Panc1 (cell line): ENCODE results near the gene PPM1G. TPM values are rescaled to one million over a fixed set of nuclear protein-coding genes. Genes with fewer than 3 reads are reported as not detected.
"Not testable (repeated sequence)": the region's sequence is repeated elsewhere in the genome, so short reads cannot be mapped to it uniquely, and the experiment has no call there.

ENCODE experiments used
- ATAC-seq: fragments of 200-7000 bp; cut with Tn5 transposase; 2 replicates; pipeline ENCODE4 v1.9.1; 2020; ENCODE audit warnings: mild to moderate bottlenecking, moderate library complexity
- BruUV-seq: library from RNA; stranded (reverse); fragments of 400-500 nt; replicated peaks from 2 replicates; lab custom pipeline; 2021; lab: Mats Ljungman, UMichigan
- CTCF ChIA-PET: fragments of 300-600 bp; sonication (Branson Sonifier 250); formaldehyde crosslinking; loops from one replicate; lab custom pipeline; 2022; ENCODE audit warnings: antibody characterized with exemption; lab: Charles Lee
- POLR2A ChIA-PET: fragments of 300-600 bp; sonication (Branson Sonifier 250); formaldehyde crosslinking; loops from one replicate; lab custom pipeline; 2022; ENCODE audit warnings: antibody characterized with exemption; lab: Charles Lee
- DNase-seq: peaks from one replicate; pipeline ENCODE4 v3.0.0-alpha.2; 2010; ENCODE audit warnings: low read depth, low spot score
- H3K27ac ChIP-seq: 2 replicates; pipeline ENCODE4 v1.5.1; 2011; ENCODE audit warnings: mild to moderate bottlenecking, low read length, inconsistent platforms
- H3K27me3 ChIP-seq: fragments of 200-500 bp; sonication (Bioruptor generic); 2 replicates; pipeline ENCODE4 v1.6.0; 2014; ENCODE audit warnings: low read length, inconsistent platforms; ENCODE audit not compliant: control insufficient read depth, insufficient read depth
- H3K36me3 ChIP-seq: fragments of 200-500 bp; sonication (Bioruptor generic); 2 replicates; pipeline ENCODE4 v1.5.1; 2014; ENCODE audit warnings: inconsistent platforms, mild to moderate bottlenecking, low read length, moderate library complexity; ENCODE audit not compliant: control insufficient read depth, insufficient read depth
- H3K4me1 ChIP-seq: 2 replicates; pipeline ENCODE4 v1.5.1; 2011; ENCODE audit warnings: inconsistent platforms, mild to moderate bottlenecking, low read length, moderate library complexity; ENCODE audit not compliant: control insufficient read depth, insufficient read depth
- H3K4me3 ChIP-seq, 2 experiments: 2 replicates each; pipeline ENCODE4 v1.5.1; 2011 to 2012; ENCODE audit warnings: low read depth in 2 of 2, low read length in 2 of 2, mild to moderate bottlenecking in 2 of 2, inconsistent platforms in 1 of 2, moderate library complexity in 1 of 2
- H3K9me3 ChIP-seq: fragments of 200-500 bp; sonication (Bioruptor generic); 2 replicates; pipeline ENCODE4 v1.5.1; 2014; ENCODE audit warnings: low read depth, mild to moderate bottlenecking, inconsistent platforms, low read length, moderate library complexity; ENCODE audit not compliant: control insufficient read depth, insufficient read depth
- POLR2AphosphoS5 ChIP-seq: IDR thresholded peaks from 2 replicates; pipeline ENCODE4 v1.6.1; 2012; ENCODE audit warnings: mild to moderate bottlenecking, low read depth, low read length, moderate library complexity
- REST ChIP-seq, 2 experiments: IDR thresholded peaks; 2 replicates each; pipeline ENCODE4 v1.6.1; 2011 to 2012; ENCODE audit warnings: low read depth in 2 of 2, control low read depth in 1 of 2, low read length in 1 of 2, mild to moderate bottlenecking in 1 of 2, moderate library complexity in 1 of 2; ENCODE audit not compliant: insufficient read depth in 1 of 2
- SIN3A ChIP-seq: IDR thresholded peaks from 2 replicates; pipeline ENCODE4 v1.6.1; 2012; ENCODE audit warnings: low read depth, mild to moderate bottlenecking, low read length, moderate library complexity, borderline replicate concordance; ENCODE audit not compliant: insufficient read depth
- TCF7L2 ChIP-seq: IDR thresholded peaks from 2 replicates; pipeline ENCODE4 v1.6.1; 2011; ENCODE audit warnings: mild to moderate bottlenecking, low read depth, low read length, inconsistent platforms
- in situ Hi-C: cut with HindIII; loops from 2 replicates; pipeline ENCODE4 v1.10.0; 2016; ENCODE audit warnings: low sequenced_read_pairs, low pct_unique_long_range_greater_than_20kb
- intact Hi-C: fragments of 100-400 bp; cut with micrococcal nuclease; formaldehyde crosslinking; loops from one replicate; pipeline ENCODE4 v1.10.0; 2022; ENCODE audit not compliant: unreplicated experiment
- total RNA-seq: library from RNA; stranded (reverse); gene quantifications from one replicate; pipeline ENCODE4 v1.2.1, GENCODE V29; 2021; ENCODE audit not compliant: unreplicated experiment
- TF ChIP-seq, protein P1 (sequence below): fragments of 450-650 bp; IDR thresholded peaks from 2 replicates; pipeline ENCODE4 v1.5.1; 2017; ENCODE audit warnings: mild to moderate bottlenecking

PPM1G gene
- total RNA-seq, 1 experiment from 2014 or later: 115 TPM

GRCh38 chr2:27427863-27428212 is 18.4 kb upstream of the PPM1G start:
- TF ChIP-seq POLR2AphosphoS5 (no peak), SIN3A (no peak), REST (IDR thresholded peaks at IDR 0.05; ENCODE audit: insufficient read depth in 1 of 2, low read depth in 2 of 2, low read length in 1 of 2) (no peak), TCF7L2 (no peak)
- TF ChIP-seq, protein P1, sequence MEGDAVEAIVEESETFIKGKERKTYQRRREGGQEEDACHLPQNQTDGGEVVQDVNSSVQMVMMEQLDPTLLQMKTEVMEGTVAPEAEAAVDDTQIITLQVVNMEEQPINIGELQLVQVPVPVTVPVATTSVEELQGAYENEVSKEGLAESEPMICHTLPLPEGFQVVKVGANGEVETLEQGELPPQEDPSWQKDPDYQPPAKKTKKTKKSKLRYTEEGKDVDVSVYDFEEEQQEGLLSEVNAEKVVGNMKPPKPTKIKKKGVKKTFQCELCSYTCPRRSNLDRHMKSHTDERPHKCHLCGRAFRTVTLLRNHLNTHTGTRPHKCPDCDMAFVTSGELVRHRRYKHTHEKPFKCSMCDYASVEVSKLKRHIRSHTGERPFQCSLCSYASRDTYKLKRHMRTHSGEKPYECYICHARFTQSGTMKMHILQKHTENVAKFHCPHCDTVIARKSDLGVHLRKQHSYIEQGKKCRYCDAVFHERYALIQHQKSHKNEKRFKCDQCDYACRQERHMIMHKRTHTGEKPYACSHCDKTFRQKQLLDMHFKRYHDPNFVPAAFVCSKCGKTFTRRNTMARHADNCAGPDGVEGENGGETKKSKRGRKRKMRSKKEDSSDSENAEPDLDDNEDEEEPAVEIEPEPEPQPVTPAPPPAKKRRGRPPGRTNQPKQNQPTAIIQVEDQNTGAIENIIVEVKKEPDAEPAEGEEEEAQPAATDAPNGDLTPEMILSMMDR: no peak
- in situ Hi-C loops: no loop called here
- no TSS peak for BruUV-seq
- ChIA-PET CTCF (no interaction called here), POLR2A (no interaction called here)
- no peaks in the 10 kb centered on the region for H3K27me3 ChIP-seq
- H3K27ac ChIP-seq: peak overlapping the region; percentile 93
- H3K9me3 ChIP-seq: no peaks in the 10 kb centered on the region
- H3K4me3 ChIP-seq: peak overlapping the region; percentile 62 to 66
- no peak for ATAC-seq
- peaks cover 15% of the 10 kb centered on the region for H3K4me1 ChIP-seq
- intact Hi-C loops: no loop called here
- no peak for DNase-seq
- no peaks in the 10 kb centered on the region for H3K36me3 ChIP-seq

GRCh38 chr2:27425039-27425438 is 15.6 kb upstream of the PPM1G start:
- intact Hi-C loops: not testable (repeated sequence)
- ChIA-PET CTCF (interaction anchor here (0.6 kb wide), 1 partner anchor 324 kb away, joined by 6 read pairs; no protein-coding TSS in a partner anchor), POLR2A (interaction anchor here (0.6 kb wide), 1 partner anchor 8 kb away, joined by 5 read pairs; no protein-coding TSS in a partner anchor)

DNA sequence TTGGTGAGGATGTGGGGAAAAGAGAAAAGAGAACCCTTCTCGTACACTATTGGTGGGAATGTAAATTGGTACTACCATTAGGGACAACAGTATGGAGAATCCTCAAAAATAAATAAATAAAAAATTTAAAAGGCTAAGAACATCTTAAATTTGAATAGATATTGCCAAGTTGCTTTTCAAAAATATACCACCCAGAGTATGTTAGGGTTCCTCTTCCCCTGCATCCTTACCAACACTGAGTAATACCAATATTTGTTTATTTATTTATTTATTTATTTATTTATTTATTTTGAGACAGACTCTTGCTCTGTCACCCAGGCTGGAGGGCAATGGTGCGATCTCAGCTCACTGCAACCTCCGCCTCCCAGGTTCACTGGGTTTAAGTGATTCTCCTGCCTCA is 13.6 kb upstream of the PPM1G start:
- Histone ChIP-seq H3K27ac (no peak overlapping the region), H3K27me3 (no peaks in the 10 kb centered on the region), H3K4me3 (no peak overlapping the region), H3K36me3 (no peaks in the 10 kb centered on the region), H3K9me3 (no peaks in the 10 kb centered on the region), H3K4me1 (peaks cover 6% of the 10 kb centered on the region; the same call in 1 of the 2 replicates)
- DNase-seq (no peak), ATAC-seq (no peak)
- TF ChIP-seq POLR2AphosphoS5 (no peak), REST (IDR thresholded peaks at IDR 0.05; ENCODE audit: insufficient read depth in 1 of 2, low read depth in 2 of 2, low read length in 1 of 2) (no peak), TCF7L2 (no peak), SIN3A (no peak)
- TF ChIP-seq, protein P1: no peak
- in situ Hi-C loops: no loop called here
- ChIA-PET CTCF (no interaction called here), POLR2A (no interaction called here)
- intact Hi-C loops: no loop called here
- BruUV-seq: no TSS peak

More at GRCh38 chr2:27425039-27425438, 15.6 kb upstream of the PPM1G start:
- BruUV-seq, DNase-seq, H3K4me3 ChIP-seq, H3K27ac ChIP-seq, ATAC-seq, H3K9me3 ChIP-seq, H3K36me3 ChIP-seq, in situ Hi-C loops, H3K4me1 ChIP-seq, H3K27me3 ChIP-seq: not testable (repeated sequence)
